Small intestine (tissue), 7 donors: Measurements from ENCODE around the gene TMEM62. TPM values are rescaled to one million over a fixed set of nuclear protein-coding genes. Genes with fewer than 3 reads are reported as not detected.
A peak's percentile ranks its signal among the peaks of the same experiment; 100 is the strongest.

Experiments used
- DNase-seq, 2 donors: peaks; one replicate each; pipeline versions ENCODE4 v3.0.0 to v3.0.0-alpha.2; 2013
- FAIRE-seq: peaks from 2 replicates; lab custom pipeline; 2012; peaks lifted over from hg19 to GRCh38; lab: Jason Lieb, UNC
- H3K27ac ChIP-seq, 3 donors: one replicate each; pipeline ENCODE4 v1.5.1; 2013; ENCODE audit warnings: low read length in 2 of 3, mild to moderate bottlenecking in 2 of 3, control low read depth in 1 of 3, inconsistent platforms in 1 of 3, low read depth in 1 of 3, moderate library complexity in 1 of 3
- H3K27me3 ChIP-seq, 3 donors: one replicate each; pipeline ENCODE4 v1.6.1; 2013; ENCODE audit warnings: low read length in 3 of 3, inconsistent platforms in 1 of 3; ENCODE audit not compliant: control insufficient read depth in 3 of 3, insufficient read depth in 3 of 3
- H3K36me3 ChIP-seq, 3 donors: one replicate each; pipeline ENCODE4 v1.6.1; 2013; ENCODE audit warnings: low read length in 3 of 3, inconsistent platforms in 1 of 3, low read depth in 1 of 3, mild to moderate bottlenecking in 1 of 3, moderate library complexity in 1 of 3; ENCODE audit not compliant: control insufficient read depth in 3 of 3, insufficient read depth in 2 of 3
- H3K4me1 ChIP-seq, 3 donors: one replicate each; pipeline ENCODE4 v1.6.1; 2013; ENCODE audit warnings: low read length in 2 of 3, inconsistent platforms in 1 of 3, low read depth in 1 of 3, mild to moderate bottlenecking in 1 of 3, moderate library complexity in 1 of 3; ENCODE audit not compliant: control insufficient read depth in 3 of 3, insufficient read depth in 2 of 3
- H3K4me3 ChIP-seq, 3 donors: one replicate each; pipeline ENCODE4 v1.5.1; 2013; ENCODE audit warnings: low read length in 3 of 3, control low read depth in 1 of 3, inconsistent platforms in 1 of 3, low read depth in 1 of 3, mild to moderate bottlenecking in 1 of 3, moderate library complexity in 1 of 3
- H3K9me3 ChIP-seq, 2 donors: one replicate each; pipeline ENCODE4 v1.6.1; 2013; ENCODE audit warnings: low read depth in 1 of 2, low read length in 1 of 2; ENCODE audit not compliant: control insufficient read depth in 2 of 2, insufficient read depth in 1 of 2
- WGBS, 3 donors: extraction: QIAGEN DNeasy Blood & Tissue Kit; methylation state at CpG; one replicate each; pipeline ENCODE4 v1.1.7; 2013; 5-methylcytosine and 5-hydroxymethylcytosine counted together
- polyA plus RNA-seq, 4 donors: library from polyadenylated mRNA; stranded (reverse) in 3 of 4; unstranded in 1 of 4; fragments of 200-250 nt in 3 of 4; fragments of 120-200 nt in 1 of 4; gene quantifications; one replicate each; pipeline versions ENCODE4 v1.2.1 to v1.2.3, GENCODE V29; 2013
- donor health status: healthy with polysubstance abuse.
- donor health status: control.
- donor health status: control.
- donor health status: Bipolar disorder and iron deficiency.
- donor health status: healthy.

Gene TMEM62
- polyA plus RNA-seq, 4 donors, result 21.3 to 36.6 (median 30.3) TPM

DNA sequence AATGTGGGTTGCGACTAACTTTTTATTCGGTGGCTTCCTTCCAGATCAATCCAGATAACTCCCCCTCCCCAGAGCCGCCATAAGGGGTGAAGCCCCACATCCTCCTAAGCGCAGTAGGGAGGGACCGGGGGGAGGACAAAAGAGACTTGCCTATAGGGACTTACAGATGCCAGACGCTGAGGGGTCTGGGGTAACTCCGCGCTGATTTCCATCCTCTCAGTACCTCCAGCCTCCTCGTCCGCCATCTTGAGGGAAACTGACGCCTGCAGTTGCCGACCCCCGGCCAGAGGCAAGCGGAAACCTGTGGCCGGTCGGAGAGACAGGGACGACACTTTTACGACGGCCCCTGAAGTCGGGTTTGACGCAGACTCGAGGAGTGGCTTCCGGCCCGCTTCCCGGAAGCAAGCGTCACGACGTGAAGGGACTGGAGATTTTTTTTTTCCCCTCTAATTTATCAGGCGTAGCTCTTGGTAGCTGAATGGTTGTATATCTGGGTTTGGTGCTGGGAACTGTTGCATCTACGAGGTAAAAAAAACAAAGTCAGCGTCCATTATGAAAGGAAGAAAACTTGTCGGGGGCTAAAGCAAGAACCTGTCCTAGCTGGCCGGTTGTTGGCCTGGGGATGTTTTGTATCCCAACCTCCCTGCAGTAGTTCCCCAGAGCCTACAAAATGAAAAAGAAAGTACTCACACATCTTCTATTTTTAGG is 27.5 kb upstream of the TMEM62 start, which contains the start of gene UBR1:
Gene UBR1 (minus strand): TSS at position 261 of the 708 bp plus-strand sequence. CDS start 16 bp downstream, at position 245.
- peaks cover 0 to 7% (median 6%) of the 10 kb centered on the region in 3 donors for H3K4me1 ChIP-seq
- DNase-seq, result peak; percentile 93 to 96
- H3K4me3 ChIP-seq, result peak within 1 kb of the TSS; percentile 70 to 76 (median 70)
- 0 to 1% (median 0%) methylated on average over 33 of the region's 33 CpGs for WGBS, 3 donors
- H3K9me3 ChIP-seq, result no peaks in the 10 kb centered on the region
- peaks cover 0 to 4% (median 0%) of the 10 kb centered on the region in 3 donors for H3K36me3 ChIP-seq
- H3K27ac ChIP-seq, result peak within 1 kb of the TSS; percentile 80 to 94 (median 94)
- no peaks in the 10 kb centered on the region for H3K27me3 ChIP-seq
- FAIRE-seq, result no peak

DNA sequence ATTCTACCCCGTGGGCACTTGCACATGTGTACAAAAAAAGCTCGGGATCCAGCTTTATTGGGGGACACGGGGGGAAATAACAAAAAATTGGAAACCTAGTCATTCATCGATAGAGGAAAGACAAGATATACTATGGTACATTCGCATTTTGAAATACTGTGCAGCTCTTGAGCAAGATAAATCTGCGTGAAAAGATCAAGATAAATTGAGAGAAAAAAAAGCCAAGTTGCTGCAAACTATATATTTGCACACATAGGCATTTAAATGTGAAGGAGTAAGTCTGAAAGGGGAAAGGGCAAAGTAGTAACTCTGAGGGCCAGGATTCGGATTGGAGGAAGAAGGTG is 26.9 kb upstream of the TMEM62 start:
- DNase-seq, result no peak
- Histone ChIP-seq H3K27me3 (no peaks in the 10 kb centered on the region), H3K9me3 (no peaks in the 10 kb centered on the region), H3K4me1 (peaks cover 0 to 7% (median 6%) of the 10 kb centered on the region in 3 donors), H3K36me3 (peaks cover 0 to 4% (median 0%) of the 10 kb centered on the region in 3 donors), H3K27ac (peak overlapping the region; percentile 80 to 94 (median 94)), H3K4me3 (peak overlapping the region; percentile 32 to 76 (median 70))
- 15 to 23% (median 17%) methylated on average over 7 of the region's 7 CpGs for WGBS, 3 donors
- no peak for FAIRE-seq

DNA sequence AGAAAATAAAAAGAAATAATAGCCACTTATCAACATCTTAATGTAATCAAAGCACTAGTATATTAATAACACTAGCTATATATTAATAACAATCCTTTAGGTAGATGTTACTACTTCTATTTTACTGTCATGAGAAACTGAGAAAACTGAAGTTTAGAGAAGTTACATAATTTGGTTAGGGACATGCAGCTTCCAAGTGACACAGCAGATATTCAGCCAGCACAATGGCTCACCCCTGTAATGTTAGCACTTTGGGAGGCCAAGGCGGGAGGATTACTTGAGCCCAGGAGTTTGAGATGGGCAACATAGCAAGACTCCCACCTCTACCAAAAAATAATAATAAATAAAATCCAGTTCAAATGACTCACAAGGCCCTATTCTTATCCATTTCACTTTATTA is 25.6 kb upstream of the TMEM62 start:
- Histone ChIP-seq H3K27ac (no peak overlapping the region), H3K9me3 (no peaks in the 10 kb centered on the region), H3K4me3 (no peak overlapping the region), H3K27me3 (no peaks in the 10 kb centered on the region), H3K36me3 (peaks cover 0 to 2% (median 0%) of the 10 kb centered on the region in 3 donors), H3K4me1 (peaks cover 0 to 7% (median 6%) of the 10 kb centered on the region in 3 donors)
- WGBS, 3 donors, result 100% methylated on average over 1 of the region's 1 CpG
- FAIRE-seq (no peak), DNase-seq (no peak)

DNA sequence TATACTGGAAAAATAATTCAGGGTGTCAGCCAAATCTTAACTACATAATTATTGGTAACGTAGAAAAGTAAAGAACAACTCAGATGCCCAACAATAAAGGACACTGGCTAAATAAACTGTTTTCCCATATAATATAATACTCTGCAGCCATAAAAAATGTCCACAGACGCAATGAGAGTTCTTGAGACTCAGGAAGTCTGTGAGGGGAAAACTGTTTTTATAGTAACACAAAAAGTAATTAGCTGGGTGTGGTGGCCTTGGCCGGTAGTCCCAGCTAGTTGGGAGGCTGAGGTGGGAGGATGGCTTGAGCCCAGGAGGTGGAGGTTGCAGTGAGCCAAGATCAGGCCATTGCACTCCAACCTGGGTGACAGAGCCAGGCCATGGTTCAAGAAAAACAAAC is 22.0 kb upstream of the TMEM62 start:
- peaks cover 0 to 2% (median 0%) of the 10 kb centered on the region in 3 donors for H3K27me3 ChIP-seq
- no peak for DNase-seq
- FAIRE-seq, result no peak
- H3K9me3 ChIP-seq, result no peaks in the 10 kb centered on the region
- no peaks in the 10 kb centered on the region for H3K4me1 ChIP-seq
- H3K4me3 ChIP-seq, result no peak overlapping the region
- WGBS, 3 donors, result 48 to 62% (median 60%) methylated on average over 3 of the region's 3 CpGs
- H3K36me3 ChIP-seq, result no peaks in the 10 kb centered on the region
- no peak overlapping the region for H3K27ac ChIP-seq

DNA sequence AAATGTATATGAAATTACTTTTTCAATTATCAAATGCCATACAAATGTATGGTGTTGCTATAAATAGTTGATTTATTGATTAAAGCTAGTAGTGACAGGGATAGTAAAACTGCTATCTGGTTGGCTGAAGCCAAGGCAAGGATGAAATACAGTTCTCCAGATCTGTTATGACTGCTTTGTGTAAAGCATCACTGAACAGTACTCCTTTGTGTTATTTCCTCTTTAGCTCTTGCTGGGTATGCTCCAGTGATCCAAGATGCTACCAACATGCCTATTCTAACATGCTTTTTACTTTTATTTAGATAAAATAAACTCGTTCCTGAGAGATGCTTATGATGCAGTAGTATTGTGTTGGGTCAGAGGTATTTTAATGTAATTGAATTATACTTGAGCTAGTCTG is 15.1 kb upstream of the TMEM62 start:
- no peak for DNase-seq
- WGBS, 3 donors, result 58 to 68% (median 59%) methylated on average over 1 of the region's 1 CpG

DNA sequence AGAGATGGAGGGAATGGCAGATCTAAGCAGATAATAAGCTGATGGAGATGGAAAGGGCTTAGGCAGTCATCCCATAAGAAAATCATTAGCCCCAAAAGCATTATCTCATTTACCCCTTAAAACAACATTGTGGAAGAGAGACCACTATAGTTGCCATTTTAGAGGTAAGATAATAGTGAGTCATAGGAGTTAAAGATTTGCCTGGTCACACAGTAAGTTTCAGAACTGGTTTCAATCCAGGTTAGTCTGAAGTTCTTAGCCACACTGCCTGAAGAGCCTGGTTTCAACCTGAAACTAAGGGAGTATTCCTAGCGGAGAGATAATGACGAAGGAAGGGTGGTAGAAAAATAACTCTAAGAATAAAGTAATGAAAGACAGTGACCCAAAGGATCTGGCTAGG is 14.6 kb upstream of the TMEM62 start:
- no peak for DNase-seq
- Histone ChIP-seq H3K4me3 (no peak overlapping the region), H3K4me1 (peaks cover 0 to 3% (median 0%) of the 10 kb centered on the region in 3 donors), H3K27me3 (peaks cover 0 to 2% (median 0%) of the 10 kb centered on the region in 3 donors), H3K36me3 (no peaks in the 10 kb centered on the region), H3K27ac (no peak overlapping the region), H3K9me3 (no peaks in the 10 kb centered on the region)
- WGBS, 3 donors, result 79 to 88% (median 86%) methylated on average over 2 of the region's 2 CpGs
- no peak for FAIRE-seq

More for the DNA sequence above, 15.1 kb upstream of the TMEM62 start:
- Histone ChIP-seq H3K27me3 (peaks cover 0 to 2% (median 0%) of the 10 kb centered on the region in 3 donors), H3K4me3 (no peak overlapping the region), H3K4me1 (peaks cover 0 to 2% (median 0%) of the 10 kb centered on the region in 3 donors), H3K36me3 (no peaks in the 10 kb centered on the region), H3K27ac (no peak overlapping the region), H3K9me3 (no peaks in the 10 kb centered on the region)
- no peak for FAIRE-seq

DNA sequence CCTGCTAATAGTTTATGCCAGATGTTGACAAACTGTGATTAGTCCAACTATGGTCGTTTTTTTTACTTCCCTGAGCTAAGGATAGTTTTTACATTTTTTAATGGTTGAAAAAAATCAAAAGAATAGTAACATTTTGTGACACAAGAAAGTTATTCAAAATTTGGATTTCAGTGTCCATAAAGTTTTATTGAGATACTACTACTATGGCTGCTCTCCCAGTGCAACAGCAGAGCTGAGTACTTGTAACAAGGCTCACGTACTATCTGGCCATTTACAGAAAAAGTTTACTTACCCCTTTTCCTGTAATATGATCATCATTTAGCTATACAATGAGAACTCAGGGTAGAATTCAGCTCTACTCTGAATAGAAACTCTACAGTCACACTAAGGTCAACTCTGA is 11.5 kb upstream of the TMEM62 start:
- H3K36me3 ChIP-seq, result no peaks in the 10 kb centered on the region
- no peaks in the 10 kb centered on the region for H3K27me3 ChIP-seq
- no peak for DNase-seq
- 65 to 87% (median 78%) methylated on average over 2 of the region's 2 CpGs for WGBS, 3 donors
- no peak overlapping the region for H3K4me3 ChIP-seq
- FAIRE-seq, result no peak
- peaks cover 0 to 25% (median under 1%) of the 10 kb centered on the region in 3 donors for H3K4me1 ChIP-seq
- no peak overlapping the region for H3K27ac ChIP-seq
- no peaks in the 10 kb centered on the region for H3K9me3 ChIP-seq

DNA sequence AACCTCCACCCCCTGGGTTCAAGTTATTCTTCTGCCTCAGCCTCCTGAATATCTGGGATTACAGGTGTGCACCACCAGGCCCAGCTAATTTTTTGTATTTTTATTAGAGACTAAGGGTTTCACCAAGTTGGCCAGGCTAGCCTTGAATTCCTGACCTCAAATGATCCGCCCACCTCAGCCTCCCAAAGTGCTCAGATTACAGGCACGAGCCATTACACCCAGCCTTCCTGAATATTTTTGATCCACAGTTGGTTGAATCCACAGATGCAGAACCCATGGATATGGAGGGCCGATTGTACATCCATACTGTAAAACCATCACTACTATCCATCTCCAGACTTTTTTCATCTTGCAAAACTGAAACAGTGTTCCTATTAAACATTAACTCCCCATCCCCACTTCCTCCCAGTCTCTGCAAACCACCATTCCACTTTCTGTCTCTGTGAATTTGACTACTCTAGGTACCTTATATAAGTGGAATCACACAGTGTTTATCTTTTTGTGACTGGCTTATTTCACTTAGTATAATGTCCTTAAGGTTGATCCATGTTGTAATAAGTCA is 8.2 kb upstream of the TMEM62 start:
- Histone ChIP-seq H3K9me3 (peaks cover 0 to 17% of the 10 kb centered on the region in 2 donors), H3K36me3 (no peaks in the 10 kb centered on the region), H3K4me1 (peaks cover 2 to 36% (median 3%) of the 10 kb centered on the region in 3 donors), H3K27me3 (no peaks in the 10 kb centered on the region), H3K27ac (peak overlapping the region in 1 of 3 donors; percentile 5), H3K4me3 (no peak overlapping the region)
- FAIRE-seq (no peak), DNase-seq (peak; percentile 53 to 60)
- 35 to 64% (median 43%) methylated on average over 3 of the region's 3 CpGs for WGBS, 3 donors
